Measurements from ENCODE around the gene PNPLA8.

The PNPLA8 gene

GRCh38 chr7:108526768-108527017 lies 758 bp upstream of the PNPLA8 start:
- Histone ChIP-seq H3K27me3 (ENCODE audit: insufficient read depth, low read depth) (no peaks in the 10 kb centered on the region), H3K27ac (peak overlapping the region; percentile 58)

GRCh38 chr7:108525327-108525984 lies 479 bp downstream of the PNPLA8 start:
- no peaks in the 10 kb centered on the region for H3K27me3 ChIP-seq (ENCODE audit: insufficient read depth, low read depth)
- H3K4me2 ChIP-seq, result peak overlapping the region; percentile 79
- H3K9ac ChIP-seq, result peak overlapping the region; percentile 57
- H3K36me3 ChIP-seq (ENCODE audit: insufficient read depth), result no peaks in the 10 kb centered on the region
- peak overlapping the region; percentile 29 for H3K4me3 ChIP-seq (IDR thresholded peaks at IDR 0.05; ENCODE audit: insufficient read depth, low read depth, low read length)
- TF ChIP-seq CTCF (conservative IDR thresholded peaks at IDR 0.05; ENCODE audit: low read depth, low read length), result no peak
- peak overlapping the region; percentile 58 for H3K27ac ChIP-seq
- H2AFZ ChIP-seq (ENCODE audit: low read depth), result peak overlapping the region; percentile 87
- no peaks in the 10 kb centered on the region; the same call in 1 of the 2 replicates for H3K79me2 ChIP-seq (ENCODE audit: insufficient read depth, low read depth)
- H3K4me1 ChIP-seq (ENCODE audit: low read depth, poor library complexity, severe bottlenecking), result peaks cover 18% of the 10 kb centered on the region
- H4K20me1 ChIP-seq (ENCODE audit: insufficient read depth), result no peaks in the 10 kb centered on the region

More at GRCh38 chr7:108526768-108527017, 758 bp upstream of the PNPLA8 start:
- H3K9ac ChIP-seq, result peak overlapping the region; percentile 64
- peaks cover 18% of the 10 kb centered on the region for H3K4me1 ChIP-seq (ENCODE audit: low read depth, poor library complexity, severe bottlenecking)
- TF ChIP-seq CTCF (conservative IDR thresholded peaks at IDR 0.05; ENCODE audit: low read depth, low read length), result no peak
- peak overlapping the region; percentile 79 for H2AFZ ChIP-seq (ENCODE audit: low read depth)
- H3K36me3 ChIP-seq (ENCODE audit: insufficient read depth), result no peaks in the 10 kb centered on the region
- H3K4me2 ChIP-seq, result peak overlapping the region; percentile 64
- H4K20me1 ChIP-seq (ENCODE audit: insufficient read depth), result no peaks in the 10 kb centered on the region
- H3K4me3 ChIP-seq (IDR thresholded peaks at IDR 0.05; ENCODE audit: insufficient read depth, low read depth, low read length), result no peak overlapping the region
- H3K79me2 ChIP-seq (ENCODE audit: insufficient read depth, low read depth), result no peaks in the 10 kb centered on the region; the same call in 1 of the 2 replicates

GRCh38 chr7:108522780-108523179 lies 3.2 kb downstream of the PNPLA8 start:
- Histone ChIP-seq H3K9ac (no peak overlapping the region), H3K4me2 (no peak overlapping the region), H3K27ac (no peak overlapping the region), H3K27me3 (ENCODE audit: insufficient read depth, low read depth) (no peaks in the 10 kb centered on the region), H2AFZ (ENCODE audit: low read depth) (no peak overlapping the region), H3K4me1 (ENCODE audit: low read depth, poor library complexity, severe bottlenecking) (peaks cover 18% of the 10 kb centered on the region), H4K20me1 (ENCODE audit: insufficient read depth) (no peaks in the 10 kb centered on the region), H3K36me3 (ENCODE audit: insufficient read depth) (no peaks in the 10 kb centered on the region), H3K4me3 (IDR thresholded peaks at IDR 0.05; ENCODE audit: insufficient read depth, low read depth, low read length) (no peak overlapping the region), H3K79me2 (ENCODE audit: insufficient read depth, low read depth) (no peaks in the 10 kb centered on the region; the same call in 1 of the 2 replicates)
- TF ChIP-seq CTCF (conservative IDR thresholded peaks at IDR 0.05; ENCODE audit: low read depth, low read length), result no peak

- Histone ChIP-seq H2AFZ (ENCODE audit: low read depth) (no peak overlapping the region), H3K4me2 (no peak overlapping the region), H3K79me2 (ENCODE audit: insufficient read depth, low read depth) (no peaks in the 10 kb centered on the region), H3K9ac (no peak overlapping the region), H3K27ac (no peak overlapping the region), H3K4me1 (ENCODE audit: low read depth, poor library complexity, severe bottlenecking) (no peaks in the 10 kb centered on the region), H3K4me3 (IDR thresholded peaks at IDR 0.05; ENCODE audit: insufficient read depth, low read depth, low read length) (no peak overlapping the region), H4K20me1 (ENCODE audit: insufficient read depth) (no peaks in the 10 kb centered on the region), H3K36me3 (ENCODE audit: insufficient read depth) (no peaks in the 10 kb centered on the region), H3K27me3 (ENCODE audit: insufficient read depth, low read depth) (no peaks in the 10 kb centered on the region)
- no peak for TF ChIP-seq CTCF (conservative IDR thresholded peaks at IDR 0.05; ENCODE audit: low read depth, low read length)
Observed at GRCh38 chr7:108517951-108518350, 8.0 kb downstream of the PNPLA8 start.

Measured in KMS-11 (cell line).